K562 (cell line): ENCODE measurements around the gene CTBP2. TPM values are rescaled to one million over a fixed set of nuclear protein-coding genes. Genes with fewer than 3 reads are reported as not detected.

Experiments
- CTBP1 ChIP-seq: fragments of 450-650 bp; IDR thresholded peaks from 2 replicates; pipeline ENCODE4 v1.6.1; 2016; ENCODE audit warnings: borderline replicate concordance
- ERF ChIP-seq: fragments of 450-650 bp; formaldehyde crosslinking; IDR thresholded peaks from 2 replicates; pipeline ENCODE4 v1.4.0; 2020; ENCODE audit warnings: mild to moderate bottlenecking, mixed read lengths
- SMC3 ChIP-seq: conservative IDR thresholded peaks from 2 replicates; pipeline ENCODE4 v1.6.1; 2011; ENCODE audit warnings: low read depth, low read length, improper control_type of control experiment; ENCODE audit not compliant: insufficient read depth
- SNIP1 ChIP-seq: fragments of 450-650 bp; IDR thresholded peaks from 2 replicates; pipeline ENCODE4 v1.7.1; 2017; ENCODE audit warnings: low read depth, mild to moderate bottlenecking
- SRSF7 ChIP-seq: fragments of 200-400 bp; formaldehyde crosslinking; optimal IDR thresholded peaks from 2 replicates; pipeline ENCODE3; 2017; ENCODE audit warnings: mild to moderate bottlenecking, low read depth, low read length
- WHSC1 ChIP-seq: IDR thresholded peaks from one replicate; pipeline ENCODE4 v1.6.1; 2012; ENCODE audit warnings: low read length, control low read depth, inconsistent platforms
- ZNF140 ChIP-seq: fragments of 250-450 bp; sonication (Bioruptor Pico); IDR thresholded peaks from 2 replicates; pipeline ENCODE4 v1.8.0; 2021; ENCODE audit warnings: moderate library complexity, mild to moderate bottlenecking, inconsistent platforms
- ZNF644 ChIP-seq: fragments of 200-800 bp; sonication (Bioruptor generic); IDR thresholded peaks from 2 replicates; pipeline ENCODE4 v1.6.1; 2016; ENCODE audit warnings: low read depth, missing genetic modification characterization, missing compliant biosample characterization
- polyA plus RNA-seq, 8 experiments: library from polyadenylated mRNA; depleted of rRNA in 4 of 8; stranded (reverse) in 5 of 8; unstranded in 3 of 8; fragments of >200 nt; fragmentation: Nextera tagmentation in 2 of 8; fragmentation: Illumina TruSeq in 1 of 8; extraction: Ambion mirVana in 2 of 8; extraction: Trizol in 1 of 8; gene quantifications; 2 replicates each; pipeline versions ENCODE4 v1.2.1 to v1.2.3, GENCODE V29; 2011 to 2014; ENCODE audit warnings: inconsistent platforms in 1 of 8, missing spikeins in 1 of 8
- total RNA-seq, 7 experiments: library from RNA; depleted of rRNA in 6 of 7; stranded (reverse); fragments of >200 nt in 6 of 7; fragmentation: Illumina TruSeq in 2 of 7; extraction: Trizol in 2 of 7; gene quantifications; 2 replicates each; pipeline versions ENCODE4 v1.2.1 to v1.2.3, GENCODE V29; 2011 to 2021; ENCODE audit warnings: low replicate concordance in 1 of 7
- TF ChIP-seq, protein P1 (sequence below), 2 experiments: fragments of 450-650 bp; formaldehyde crosslinking in 1 of 2; IDR thresholded peaks; 2 replicates each; pipeline versions ENCODE4 v1.4.0 to v1.6.1; 2014 to 2020; ENCODE audit warnings: mild to moderate bottlenecking in 2 of 2, borderline replicate concordance in 1 of 2, low read depth in 1 of 2
- TF ChIP-seq, protein P2 (sequence below), 3 experiments: IDR thresholded peaks in 2 of 3; conservative IDR thresholded peaks in 1 of 3; 2 replicates each; pipeline ENCODE4 v1.5.1; 2011 to 2012; ENCODE audit warnings: low read length in 3 of 3, mild to moderate bottlenecking in 3 of 3, control low read depth in 2 of 3, improper control_type of control experiment in 1 of 3, inconsistent platforms in 1 of 3, low read depth in 1 of 3, mixed read lengths in 1 of 3, moderate library complexity in 1 of 3; ENCODE audit not compliant: insufficient read depth in 2 of 3
- TF ChIP-seq, protein P3 (sequence below), 2 experiments: fragments of 450-650 bp; conservative IDR thresholded peaks; 2 replicates each; pipeline ENCODE4 v1.6.1; 2017; ENCODE audit warnings: mild to moderate bottlenecking in 2 of 2, moderate library complexity in 2 of 2
- TF ChIP-seq, protein P4 (sequence below): sonication (generic); formaldehyde crosslinking; IDR thresholded peaks from 2 replicates; pipeline ENCODE4 v1.9.0; 2022; ENCODE audit warnings: mild to moderate bottlenecking, missing genetic modification reagents

Gene CTBP2
- total and polyA plus RNA-seq, 9 of the 15 experiments (the other 6 are each of a cell fraction or from before 2014, with no cell fraction given), result 1.3 to 8.8 (median 5.1) TPM

DNA sequence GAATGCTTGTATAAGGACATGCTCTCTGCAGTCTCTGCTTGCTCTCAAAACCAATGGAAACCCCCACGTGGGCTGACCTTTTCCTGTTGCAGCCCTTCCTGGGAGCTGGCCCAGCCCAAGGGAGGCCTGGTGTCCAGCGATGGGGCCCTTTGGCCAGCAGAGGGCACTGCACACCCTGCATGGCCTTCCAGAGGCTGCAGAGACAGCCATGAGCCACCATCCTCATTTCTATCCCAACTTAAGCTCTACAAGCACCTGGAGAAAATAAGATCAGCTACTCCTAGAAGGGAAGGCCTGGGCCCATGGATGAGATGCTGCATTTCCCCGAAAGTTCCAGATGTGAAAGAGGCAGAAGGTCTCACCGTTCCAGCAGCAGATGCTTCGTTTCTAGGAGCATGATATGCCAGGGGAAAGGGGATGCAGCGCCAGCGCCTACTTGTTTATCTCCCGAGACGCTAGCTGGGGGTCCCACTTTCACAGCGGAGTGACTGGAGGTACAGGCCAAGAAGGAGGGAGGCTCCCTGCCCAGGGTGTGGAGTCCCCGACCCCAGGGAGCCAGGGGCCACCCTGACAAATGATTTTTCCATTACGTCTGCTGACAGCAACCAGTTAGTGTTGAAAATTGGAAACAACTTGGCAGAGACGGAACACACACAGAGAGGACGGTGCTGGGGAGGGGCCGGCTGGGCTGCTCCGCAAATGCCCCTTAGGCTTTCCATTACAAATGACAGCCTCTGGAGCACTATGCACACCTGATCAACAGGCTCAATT is 112.1 kb downstream of the CTBP2 start (continued):
- TF ChIP-seq WHSC1 (no peak), SMC3 (peak; percentile 59), SRSF7 (no peak), ZNF644 (tag) (no peak), ZNF140 (CRISPR knock-in tag) (no peak), ERF (CRISPR knock-in tag) (no peak), SNIP1 (no peak), CTBP1 (peak; percentile 47; the same call in 1 of the 2 replicates)
- TF ChIP-seq, protein P1, sequence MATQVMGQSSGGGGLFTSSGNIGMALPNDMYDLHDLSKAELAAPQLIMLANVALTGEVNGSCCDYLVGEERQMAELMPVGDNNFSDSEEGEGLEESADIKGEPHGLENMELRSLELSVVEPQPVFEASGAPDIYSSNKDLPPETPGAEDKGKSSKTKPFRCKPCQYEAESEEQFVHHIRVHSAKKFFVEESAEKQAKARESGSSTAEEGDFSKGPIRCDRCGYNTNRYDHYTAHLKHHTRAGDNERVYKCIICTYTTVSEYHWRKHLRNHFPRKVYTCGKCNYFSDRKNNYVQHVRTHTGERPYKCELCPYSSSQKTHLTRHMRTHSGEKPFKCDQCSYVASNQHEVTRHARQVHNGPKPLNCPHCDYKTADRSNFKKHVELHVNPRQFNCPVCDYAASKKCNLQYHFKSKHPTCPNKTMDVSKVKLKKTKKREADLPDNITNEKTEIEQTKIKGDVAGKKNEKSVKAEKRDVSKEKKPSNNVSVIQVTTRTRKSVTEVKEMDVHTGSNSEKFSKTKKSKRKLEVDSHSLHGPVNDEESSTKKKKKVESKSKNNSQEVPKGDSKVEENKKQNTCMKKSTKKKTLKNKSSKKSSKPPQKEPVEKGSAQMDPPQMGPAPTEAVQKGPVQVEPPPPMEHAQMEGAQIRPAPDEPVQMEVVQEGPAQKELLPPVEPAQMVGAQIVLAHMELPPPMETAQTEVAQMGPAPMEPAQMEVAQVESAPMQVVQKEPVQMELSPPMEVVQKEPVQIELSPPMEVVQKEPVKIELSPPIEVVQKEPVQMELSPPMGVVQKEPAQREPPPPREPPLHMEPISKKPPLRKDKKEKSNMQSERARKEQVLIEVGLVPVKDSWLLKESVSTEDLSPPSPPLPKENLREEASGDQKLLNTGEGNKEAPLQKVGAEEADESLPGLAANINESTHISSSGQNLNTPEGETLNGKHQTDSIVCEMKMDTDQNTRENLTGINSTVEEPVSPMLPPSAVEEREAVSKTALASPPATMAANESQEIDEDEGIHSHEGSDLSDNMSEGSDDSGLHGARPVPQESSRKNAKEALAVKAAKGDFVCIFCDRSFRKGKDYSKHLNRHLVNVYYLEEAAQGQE (IDR thresholded peaks at IDR 0.05; ENCODE audit: borderline replicate concordance), result peak; percentile 74
- TF ChIP-seq, protein P1 (CRISPR knock-in tag; IDR thresholded peaks at IDR 0.05; ENCODE audit: low read depth), result no peak
- TF ChIP-seq, protein P2, sequence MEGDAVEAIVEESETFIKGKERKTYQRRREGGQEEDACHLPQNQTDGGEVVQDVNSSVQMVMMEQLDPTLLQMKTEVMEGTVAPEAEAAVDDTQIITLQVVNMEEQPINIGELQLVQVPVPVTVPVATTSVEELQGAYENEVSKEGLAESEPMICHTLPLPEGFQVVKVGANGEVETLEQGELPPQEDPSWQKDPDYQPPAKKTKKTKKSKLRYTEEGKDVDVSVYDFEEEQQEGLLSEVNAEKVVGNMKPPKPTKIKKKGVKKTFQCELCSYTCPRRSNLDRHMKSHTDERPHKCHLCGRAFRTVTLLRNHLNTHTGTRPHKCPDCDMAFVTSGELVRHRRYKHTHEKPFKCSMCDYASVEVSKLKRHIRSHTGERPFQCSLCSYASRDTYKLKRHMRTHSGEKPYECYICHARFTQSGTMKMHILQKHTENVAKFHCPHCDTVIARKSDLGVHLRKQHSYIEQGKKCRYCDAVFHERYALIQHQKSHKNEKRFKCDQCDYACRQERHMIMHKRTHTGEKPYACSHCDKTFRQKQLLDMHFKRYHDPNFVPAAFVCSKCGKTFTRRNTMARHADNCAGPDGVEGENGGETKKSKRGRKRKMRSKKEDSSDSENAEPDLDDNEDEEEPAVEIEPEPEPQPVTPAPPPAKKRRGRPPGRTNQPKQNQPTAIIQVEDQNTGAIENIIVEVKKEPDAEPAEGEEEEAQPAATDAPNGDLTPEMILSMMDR (IDR thresholded peaks at IDR 0.05 in 2 of 3, conservative IDR thresholded peaks at IDR 0.05 in 1 of 3; ENCODE audit: insufficient read depth in 2 of 3, low read depth in 1 of 3, low read length in 3 of 3), result peak; percentile 86 to 93 (median 91)
- TF ChIP-seq, protein P3, sequence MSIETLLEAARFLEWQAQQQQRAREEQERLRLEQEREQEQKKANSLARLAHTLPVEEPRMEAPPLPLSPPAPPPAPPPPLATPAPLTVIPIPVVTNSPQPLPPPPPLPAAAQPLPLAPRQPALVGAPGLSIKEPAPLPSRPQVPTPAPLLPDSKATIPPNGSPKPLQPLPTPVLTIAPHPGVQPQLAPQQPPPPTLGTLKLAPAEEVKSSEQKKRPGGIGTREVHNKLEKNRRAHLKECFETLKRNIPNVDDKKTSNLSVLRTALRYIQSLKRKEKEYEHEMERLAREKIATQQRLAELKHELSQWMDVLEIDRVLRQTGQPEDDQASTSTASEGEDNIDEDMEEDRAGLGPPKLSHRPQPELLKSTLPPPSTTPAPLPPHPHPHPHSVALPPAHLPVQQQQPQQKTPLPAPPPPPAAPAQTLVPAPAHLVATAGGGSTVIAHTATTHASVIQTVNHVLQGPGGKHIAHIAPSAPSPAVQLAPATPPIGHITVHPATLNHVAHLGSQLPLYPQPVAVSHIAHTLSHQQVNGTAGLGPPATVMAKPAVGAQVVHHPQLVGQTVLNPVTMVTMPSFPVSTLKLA (conservative IDR thresholded peaks at IDR 0.05), result peak; percentile 44 to 56; a peak in 3 of 4 replicates
- TF ChIP-seq, protein P4, sequence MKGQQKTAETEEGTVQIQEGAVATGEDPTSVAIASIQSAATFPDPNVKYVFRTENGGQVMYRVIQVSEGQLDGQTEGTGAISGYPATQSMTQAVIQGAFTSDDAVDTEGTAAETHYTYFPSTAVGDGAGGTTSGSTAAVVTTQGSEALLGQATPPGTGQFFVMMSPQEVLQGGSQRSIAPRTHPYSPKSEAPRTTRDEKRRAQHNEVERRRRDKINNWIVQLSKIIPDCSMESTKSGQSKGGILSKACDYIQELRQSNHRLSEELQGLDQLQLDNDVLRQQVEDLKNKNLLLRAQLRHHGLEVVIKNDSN, result peak; percentile 58; the same call in 1 of the 2 replicates
